DMS 273 treated with DMSO at 0.1 percent for 48 hours (cell line): Measurements from ENCODE around the gene EXOC6B.
A peak's percentile ranks its signal among the peaks of the same experiment; 100 is the strongest.

Source experiments
- DNase-seq: peaks from one replicate; lab custom pipeline; 2025; lab: John Stamatoyannopoulos, UW

The EXOC6B gene

DNA sequence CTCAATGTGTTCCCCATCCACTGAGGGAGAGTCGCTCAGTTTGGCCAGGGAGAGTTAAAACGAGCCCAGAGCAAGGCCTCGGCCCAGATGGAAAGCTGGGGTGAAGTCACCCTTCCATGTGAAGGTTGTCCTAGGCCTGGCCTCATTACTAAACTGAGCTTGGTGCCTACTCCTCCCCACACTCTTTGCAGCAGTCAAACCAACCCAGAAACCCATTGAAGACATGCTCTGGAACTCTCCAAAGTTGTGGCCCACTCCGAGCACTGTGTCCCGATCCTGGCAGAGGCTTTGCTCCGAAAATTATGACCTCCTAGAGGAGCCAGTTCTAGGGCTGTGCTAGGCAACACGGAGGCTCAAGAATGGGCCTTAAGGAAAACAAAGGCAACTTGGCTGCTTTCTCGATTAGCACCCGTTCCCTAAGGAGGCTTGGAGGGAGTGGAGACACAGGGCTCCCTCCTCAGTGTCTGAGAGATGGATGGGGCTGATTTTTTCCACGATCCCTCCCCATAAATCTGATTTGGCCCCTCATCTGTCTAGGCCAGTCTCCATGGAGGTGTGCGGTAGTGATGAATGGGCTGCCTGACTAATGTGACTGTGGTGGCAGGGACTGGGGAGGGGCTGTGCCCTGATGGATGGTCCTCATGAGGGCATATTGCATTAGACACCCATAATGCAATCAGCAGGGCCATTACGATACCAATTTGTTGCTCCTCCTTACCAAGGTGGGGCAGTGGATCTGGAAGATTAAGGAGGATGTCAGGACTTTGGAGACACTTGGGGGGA is 666.4 kb downstream of the EXOC6B start:
- DNase-seq: no peak

DNA sequence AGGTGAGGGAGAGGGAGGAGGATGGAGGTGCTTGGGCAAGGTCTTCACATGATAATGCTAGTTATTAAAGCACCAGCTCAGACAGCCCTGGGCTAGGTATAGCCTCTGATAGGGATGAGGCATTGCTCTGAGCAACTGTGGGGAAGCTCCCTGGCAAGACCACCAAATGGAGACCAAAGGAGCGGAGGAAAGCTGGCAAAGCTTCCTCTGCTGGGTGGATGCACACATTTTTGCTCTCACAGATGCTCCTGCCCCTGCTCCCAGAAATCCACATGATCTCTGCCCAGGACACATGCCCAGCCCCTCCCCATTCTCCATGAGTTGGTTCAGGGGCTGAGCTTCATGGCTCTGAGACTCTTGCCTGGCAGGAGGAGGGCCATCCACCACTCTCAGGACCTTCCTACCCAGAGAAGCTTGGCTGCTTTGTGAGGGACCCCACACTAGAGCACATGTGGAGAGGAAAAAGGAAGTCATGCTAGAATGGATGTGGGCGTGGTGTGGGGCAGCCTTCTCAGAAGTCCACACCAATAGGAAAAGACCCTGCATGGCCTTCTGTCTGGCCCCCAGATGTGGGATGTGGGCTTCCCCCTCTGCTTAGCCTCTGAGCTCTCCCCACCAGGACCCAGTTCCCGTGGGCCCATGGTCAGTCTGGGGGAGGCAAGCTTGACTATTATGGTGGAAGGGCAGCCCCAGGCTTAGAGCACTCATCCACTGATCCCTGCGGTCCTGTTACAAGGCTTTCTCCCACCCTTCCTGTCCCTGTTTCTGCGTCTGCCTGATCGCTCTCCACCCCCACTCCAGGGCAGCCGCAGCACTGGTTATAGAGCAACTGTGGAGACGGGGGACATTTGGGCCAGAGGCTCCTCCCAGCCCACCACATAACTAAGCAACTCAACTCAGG is 667.7 kb downstream of the EXOC6B start:
- no peak for DNase-seq

DNA sequence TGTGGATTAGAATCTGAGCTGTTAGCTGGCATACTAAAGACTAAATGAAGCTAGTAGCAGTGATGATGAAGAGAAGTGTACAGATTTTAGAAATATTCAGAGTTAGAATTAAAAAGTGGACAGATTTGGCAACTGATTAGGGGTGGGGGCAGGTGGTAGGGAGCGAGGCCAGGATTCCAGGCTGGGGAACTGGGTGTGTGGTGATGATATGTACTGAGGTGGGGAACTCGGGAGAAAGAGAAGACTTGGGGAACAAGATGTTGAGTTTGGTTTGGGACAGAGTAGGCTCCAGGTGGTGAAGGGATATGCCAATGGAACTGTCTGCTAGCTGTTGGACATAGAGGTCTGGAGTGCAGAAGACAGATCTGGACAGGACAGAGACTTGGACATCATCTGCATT is 669.0 kb downstream of the EXOC6B start:
- no peak for DNase-seq

DNA sequence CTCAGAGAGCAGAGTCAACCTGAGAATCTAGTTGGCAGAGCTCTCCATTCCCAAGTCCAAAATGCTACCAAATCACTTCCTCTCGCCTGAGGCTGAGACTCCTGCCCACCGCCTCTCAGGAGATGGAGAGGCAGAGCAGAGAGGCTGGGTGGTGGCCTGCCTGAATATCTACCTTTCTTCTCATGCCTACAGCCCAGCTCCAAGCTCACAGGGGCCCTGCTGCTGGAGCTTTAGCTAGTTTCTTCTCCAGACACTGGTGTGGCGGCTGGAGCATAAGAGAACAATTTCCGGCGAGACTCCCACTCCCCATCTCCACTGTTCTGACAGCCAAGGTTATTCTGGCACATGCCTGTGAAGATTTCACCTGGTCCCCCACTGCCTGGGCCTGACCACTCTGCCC is 670.1 kb downstream of the EXOC6B start:
- DNase-seq: no peak

DNA sequence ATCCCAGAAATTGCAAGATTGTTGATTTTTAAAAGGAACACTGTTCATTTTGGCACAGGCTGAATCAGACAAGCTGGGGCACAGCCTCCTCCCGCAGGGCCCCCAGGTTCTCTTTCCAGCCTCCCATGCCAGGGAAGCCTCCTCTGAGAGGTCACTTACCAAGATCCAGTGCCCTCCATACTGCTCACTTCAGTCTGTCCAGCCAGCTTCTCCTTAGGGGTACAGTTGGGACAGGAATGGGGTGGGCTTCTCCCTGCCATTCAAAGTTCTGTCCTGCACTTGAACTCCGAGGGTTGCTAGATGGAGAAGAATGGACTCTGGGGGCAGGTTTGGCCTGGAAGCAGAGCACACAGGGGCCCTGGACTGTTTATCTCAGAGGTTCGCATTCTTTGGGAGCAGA is 670.7 kb downstream of the EXOC6B start:
- no peak for DNase-seq

DNA sequence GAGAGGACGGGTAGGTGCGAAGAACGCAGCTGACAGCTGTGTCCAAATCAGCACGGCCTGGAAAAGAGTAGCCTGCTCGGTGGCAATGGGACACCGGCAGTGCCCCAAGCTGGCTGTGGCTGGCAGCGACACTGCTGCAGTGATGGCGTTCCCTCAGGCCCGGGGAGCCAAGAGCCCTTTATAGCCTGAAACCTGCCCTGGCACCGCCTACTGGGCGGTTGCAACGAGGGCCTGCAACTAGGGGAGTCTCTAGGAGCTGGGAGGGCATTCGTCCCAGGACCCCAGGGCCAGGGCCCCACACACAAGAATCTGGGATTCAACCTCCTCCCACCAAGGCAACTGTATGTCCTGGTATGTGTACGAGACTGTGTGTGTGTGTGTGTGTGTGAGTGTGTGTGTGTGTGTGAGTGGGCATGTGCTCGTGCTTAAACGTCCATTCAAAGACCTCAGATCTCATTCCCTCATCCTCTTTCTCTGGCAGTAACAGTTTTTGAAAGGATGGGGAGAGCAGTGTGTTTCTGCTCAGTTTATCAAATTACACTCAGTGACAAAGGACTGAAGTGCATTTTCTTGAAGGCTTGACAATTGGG is 671.4 kb downstream of the EXOC6B start:
- no peak for DNase-seq

DNA sequence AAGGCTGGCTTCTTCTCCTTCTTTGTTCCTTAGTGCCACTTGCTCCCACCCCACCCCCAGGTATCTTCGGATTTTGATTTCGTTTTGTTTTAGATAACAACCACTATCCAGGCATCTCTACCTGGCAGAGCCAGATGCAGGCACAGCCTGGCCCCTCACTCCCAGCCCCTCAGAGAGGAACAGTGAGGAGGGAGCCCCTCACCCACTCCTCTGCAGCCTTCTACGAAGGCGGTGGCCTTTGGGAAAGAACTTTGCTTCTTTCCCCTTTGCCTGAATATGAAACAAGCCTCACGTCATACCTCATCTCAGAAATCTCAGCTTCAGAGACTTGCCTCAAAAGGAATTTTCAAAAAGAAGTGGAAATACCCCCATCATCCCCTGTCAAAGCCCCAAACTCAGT is 671.9 kb downstream of the EXOC6B start:
- DNase-seq: no peak

DNA sequence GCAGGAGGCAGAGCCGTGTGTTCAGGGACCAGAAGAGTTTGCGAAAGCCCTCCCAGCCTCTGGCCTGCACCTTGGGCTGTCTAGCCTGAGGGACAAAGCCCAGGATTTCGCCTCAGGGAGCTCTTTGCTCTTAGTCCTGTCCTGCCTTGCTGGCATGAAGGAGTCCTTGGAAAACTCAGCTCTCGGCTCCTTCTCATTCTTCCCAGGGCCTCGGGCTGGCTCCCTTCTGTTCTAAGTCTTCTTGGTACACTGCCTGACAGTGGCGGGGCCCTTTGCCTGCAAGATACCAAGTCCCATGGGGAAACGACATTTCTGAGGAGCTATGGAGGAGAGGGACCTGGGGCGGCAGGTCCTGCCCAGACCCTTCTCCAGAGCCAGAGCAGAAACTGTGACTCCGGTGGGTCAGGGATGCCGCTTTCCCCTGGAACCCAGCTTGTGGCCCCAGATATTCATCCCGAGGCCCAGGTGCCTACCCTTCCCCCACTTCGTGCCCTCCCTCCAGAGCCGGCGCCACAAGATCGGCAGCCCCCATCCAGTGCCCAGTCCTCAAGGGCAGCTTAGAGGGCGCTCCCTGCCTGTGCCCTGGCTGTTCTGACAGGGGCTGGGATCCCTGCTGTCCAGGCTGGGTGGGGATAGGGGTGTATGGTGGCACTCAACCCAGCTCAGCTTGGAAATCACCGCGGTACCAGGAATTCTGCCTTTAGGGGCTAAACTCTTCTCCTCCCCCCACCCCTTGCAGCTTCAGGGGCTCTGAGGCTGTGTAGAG is 672.6 kb downstream of the EXOC6B start:
- no peak for DNase-seq

DNA sequence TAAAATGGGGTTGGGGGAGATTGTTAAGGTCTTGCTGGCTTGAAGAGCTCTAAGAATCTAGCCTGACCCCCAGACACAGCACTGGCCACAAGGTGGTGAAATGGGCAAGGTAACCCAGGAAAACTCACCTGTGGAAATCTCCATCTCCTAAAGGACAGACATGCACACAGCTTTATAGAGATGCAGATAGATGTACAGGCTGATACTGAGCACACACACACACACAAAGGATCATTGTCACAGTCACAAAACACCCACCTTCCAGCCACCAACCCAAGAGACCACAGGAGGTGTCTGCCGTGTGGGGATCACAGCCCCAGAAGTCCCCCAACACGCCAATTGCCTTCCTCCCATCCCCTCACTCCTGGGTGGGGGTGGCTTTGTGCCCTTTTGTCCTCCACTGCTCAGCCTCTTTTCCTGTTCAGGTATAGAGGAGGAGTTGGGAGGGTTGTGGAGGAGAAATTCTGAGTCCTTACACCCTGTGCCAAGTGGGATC is 674.9 kb downstream of the EXOC6B start:
- DNase-seq: no peak

DNA sequence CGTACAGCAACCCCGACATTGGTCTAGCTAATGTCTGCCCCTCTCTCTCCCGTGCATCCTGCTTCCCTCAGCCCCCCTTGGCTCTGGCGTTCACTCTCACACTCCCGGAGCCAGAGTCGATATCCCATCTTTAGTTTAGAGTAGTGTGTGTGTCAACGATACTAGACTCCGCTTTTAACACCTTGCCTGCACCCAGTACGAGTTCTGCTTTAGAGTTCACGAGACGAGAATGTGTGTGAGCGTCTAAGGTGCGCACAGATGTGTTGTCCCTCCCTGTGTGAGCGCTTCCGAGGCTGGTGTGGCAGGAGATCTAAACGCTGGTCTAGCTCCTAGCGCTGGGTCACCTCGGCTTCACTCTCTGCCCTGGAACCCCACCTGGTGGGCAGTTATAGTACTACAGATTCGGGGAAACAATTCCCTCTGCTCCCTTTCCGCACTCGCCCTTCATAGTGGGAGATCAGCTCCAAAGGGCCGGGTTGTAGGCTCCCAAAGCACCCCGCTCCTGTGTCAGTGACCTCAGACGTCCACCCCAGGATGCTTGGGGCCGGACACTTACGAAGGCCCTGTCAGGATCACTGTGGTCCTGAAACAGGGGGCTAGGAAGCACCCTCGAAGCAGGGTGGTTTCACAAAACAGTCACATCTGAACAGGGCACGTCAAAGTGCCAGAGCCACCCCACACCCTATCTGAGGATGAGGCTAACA is 675.5 kb downstream of the EXOC6B start:
- DNase-seq: peak; percentile 50

DNA sequence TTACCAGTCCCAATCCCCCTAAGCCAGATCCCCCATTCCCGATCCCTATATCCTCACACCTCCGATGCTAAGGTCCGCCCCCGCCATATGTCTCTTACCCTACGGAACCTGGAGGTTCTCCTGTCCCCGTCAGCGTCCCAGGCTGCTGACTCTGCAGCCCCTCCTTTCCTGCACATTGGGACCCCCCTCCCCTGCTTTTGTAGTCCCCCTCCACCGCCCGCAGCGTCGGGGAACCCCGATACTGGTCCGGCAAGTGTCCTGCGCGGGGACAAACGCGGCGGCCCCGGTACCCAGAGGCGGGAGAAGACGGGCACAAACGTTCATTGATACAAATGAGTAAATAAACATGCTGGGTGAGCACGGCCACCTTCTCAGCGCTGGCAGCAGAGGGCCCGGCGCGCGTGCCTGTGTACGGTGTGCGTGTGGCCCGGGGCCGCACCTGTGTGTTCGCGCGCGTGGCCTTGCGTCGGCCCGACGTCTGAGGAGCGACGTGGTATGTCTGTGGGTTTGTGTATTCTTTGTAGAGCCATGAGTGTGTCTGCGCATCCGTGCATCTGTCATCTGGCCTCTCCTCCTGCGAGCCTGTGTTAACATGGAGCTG is 676.2 kb downstream of the EXOC6B start:
- peak; percentile 20 for DNase-seq

DNA sequence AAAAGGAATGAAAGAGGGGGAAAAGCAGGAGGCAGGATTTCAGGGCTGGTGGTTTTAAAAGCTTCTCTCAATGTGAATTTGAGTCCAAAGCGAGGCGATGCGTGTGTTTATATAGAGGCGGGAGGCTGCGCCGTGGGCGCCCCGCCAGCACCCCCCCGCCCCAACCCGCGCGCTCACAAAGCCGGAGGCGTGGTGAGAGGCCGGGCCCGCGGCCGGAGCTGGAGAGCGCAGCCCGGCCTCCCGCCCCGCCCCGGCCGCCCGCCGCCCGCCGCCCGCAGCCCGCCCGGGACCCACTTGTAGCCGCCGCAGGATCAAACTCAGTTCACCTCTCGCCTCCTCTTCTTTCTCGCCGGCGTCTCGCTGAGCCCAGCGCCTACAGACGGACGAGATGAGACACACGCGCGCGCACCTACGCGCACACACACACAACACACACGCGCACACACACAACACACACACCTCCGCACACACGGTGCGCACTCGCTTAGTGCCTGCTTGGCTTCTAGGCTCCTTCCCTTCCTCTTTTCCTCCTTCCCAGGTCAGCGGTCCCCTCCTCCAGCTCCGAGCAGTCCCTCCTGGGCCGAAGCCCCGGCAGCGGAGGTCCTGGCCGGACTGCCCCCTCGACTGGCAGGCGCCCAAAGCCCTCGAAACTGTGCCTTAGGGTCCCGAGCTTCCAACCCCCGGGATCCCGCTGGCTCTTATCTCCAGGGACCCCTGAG is 676.8 kb downstream of the EXOC6B start:
- no peak for DNase-seq

DNA sequence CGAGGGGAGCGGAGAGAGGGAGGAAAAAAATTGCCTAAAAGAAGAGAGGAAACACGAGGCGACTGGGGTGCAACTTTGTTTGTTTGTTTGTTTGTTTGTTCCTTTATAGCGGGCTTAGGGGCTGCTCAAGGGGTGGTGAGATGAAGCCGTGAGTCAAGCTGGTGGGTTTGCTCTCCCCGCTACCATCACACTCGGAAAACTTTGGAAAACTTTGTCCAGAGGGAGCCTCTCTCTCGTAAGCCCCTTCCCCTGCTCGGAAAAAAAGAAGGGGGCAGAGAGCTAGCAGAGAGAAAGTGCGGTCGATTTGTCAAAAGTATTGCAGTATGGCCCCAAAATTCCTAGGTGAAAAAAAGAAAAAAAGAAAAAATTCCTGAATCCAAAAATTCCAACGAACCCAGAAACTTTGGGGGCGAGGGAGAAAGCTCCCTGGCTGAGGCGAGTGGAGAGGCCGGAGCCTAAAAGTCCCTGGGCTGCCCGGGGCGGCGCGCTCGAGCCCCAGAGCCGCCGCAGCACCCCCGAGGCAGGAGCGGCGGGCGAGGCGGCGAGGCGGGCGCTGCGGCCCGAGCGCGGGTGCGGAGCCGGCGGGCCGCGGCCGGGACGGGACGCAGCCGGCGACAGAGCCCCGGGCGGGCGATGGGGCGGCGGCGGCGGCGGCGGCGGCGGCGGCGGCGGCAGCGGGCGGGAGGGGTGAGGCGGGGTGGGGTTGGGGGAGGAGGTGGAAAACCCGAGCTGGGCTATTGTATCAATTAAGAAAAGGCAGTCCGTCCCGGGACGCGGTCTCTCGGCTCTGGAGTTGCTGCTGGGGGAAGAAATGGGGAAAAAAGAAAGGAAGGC is 677.6 kb downstream of the EXOC6B start:
- DNase-seq: peak; percentile 14

DNA sequence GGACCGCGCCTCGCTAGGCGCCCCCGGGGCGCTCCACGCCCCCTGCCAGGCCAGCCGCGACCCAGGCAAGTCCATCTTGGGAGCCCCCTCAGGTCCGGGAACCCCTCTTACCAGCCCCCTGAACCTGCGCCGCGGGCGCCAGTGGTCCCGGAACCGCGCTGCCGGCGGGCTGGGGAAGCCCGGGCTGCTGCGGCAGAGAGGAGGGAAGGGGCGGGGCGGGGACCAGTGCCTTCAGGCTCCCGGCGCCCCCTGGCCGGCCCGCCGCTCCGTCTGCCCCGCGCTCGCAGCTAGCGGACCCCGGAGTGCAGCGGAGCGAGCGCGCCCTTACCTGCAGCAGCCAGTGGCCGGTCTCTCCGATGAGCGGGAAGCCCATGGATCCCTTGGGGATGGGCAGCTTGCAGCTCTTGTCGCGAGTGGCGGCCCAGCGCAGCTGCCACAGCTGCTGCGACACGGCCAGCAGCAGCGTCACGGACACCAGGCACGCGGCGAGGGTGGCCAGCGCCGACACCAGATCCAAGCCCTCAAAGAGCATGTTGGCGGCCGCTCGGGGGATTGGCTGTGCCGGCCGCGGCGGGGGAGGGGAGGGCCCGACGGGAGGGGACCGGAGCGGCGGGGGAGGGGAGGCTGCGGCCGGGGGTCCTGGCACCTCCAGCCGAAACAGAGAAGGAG is 678.4 kb downstream of the EXOC6B start, which contains the start of gene CYP26B1:
CYP26B1 (minus strand) TSS at position 560 of the 669 bp plus-strand sequence; CDS start at position 532, 28 bp downstream.
- no peak for DNase-seq

DNA sequence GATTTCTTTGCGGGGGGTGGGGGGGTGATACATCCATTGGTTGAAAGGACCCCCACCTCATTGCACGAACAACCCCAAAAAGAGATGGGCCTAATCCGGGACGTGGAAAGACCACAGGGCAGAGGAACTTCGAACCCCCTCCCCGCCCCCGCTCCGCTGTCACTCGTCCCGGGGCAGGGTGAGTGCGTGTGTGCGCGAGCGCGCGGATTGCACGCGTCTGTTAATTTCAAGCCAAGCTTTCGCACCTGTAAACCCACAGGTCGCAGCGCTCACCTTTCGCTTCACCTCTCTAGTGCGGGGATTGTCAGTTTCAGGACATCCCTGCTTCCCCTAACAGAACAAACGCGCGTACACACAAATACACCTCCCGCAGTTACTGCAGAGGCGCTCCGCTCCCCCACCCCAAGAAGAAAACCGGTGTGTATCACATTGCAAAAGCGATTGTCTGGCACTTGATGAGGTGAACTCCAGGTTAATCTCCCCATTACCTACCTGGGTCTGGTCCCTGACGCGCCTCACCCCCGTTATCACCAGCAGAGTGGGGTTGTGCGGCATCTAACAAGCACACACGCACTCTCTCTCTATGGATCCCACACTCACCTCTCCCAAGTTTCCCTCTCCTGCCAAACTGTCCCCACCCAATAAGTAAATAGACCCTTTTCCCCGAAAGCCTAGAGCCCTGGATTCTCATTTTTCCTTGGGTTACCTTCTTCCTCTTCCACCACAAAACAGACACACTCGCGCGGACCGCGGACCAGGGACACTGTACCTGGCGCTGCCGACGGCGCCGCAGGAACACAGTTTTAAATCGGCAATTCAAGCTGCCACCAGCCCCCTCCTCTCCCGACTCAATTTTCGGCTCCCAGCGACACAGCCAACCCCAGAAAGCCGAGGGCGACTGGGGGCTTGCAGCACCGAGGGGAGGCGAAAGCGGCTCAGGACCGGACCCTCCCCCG is 679.2 kb downstream of the EXOC6B start:
- no peak for DNase-seq

DNA sequence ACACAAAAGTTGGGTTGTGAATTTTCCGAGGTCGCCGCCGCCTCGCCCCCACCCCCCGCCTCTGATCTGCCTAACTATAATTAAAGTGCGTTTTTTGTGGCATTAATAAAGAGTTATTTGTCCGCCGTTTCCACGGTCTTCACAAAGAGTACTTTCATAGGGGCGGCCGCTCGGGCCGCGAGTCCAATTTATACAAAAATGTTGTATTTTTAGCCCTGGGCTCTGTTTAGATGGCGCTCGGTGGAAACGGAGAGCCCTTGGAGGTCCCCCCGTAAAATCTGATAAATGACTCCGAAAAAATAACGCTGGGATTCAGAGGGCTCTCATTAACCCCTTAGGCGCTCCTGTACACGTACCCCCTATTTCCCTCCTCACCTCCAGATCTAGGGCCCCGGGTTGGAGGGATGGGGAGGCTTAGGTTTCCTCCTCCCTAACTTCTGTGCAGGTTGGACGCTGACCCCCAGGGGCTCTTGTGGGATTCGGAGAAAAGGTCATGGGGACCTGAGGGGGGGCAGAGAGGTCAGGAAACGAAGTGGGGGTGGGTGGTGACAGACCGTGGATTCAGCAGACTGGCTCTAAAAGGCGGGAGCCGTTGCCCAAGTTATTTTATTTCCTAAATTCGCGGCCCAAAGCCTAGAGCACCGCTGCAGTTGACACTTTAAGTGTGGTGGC is 680.0 kb downstream of the EXOC6B start:
- DNase-seq: no peak

DNA sequence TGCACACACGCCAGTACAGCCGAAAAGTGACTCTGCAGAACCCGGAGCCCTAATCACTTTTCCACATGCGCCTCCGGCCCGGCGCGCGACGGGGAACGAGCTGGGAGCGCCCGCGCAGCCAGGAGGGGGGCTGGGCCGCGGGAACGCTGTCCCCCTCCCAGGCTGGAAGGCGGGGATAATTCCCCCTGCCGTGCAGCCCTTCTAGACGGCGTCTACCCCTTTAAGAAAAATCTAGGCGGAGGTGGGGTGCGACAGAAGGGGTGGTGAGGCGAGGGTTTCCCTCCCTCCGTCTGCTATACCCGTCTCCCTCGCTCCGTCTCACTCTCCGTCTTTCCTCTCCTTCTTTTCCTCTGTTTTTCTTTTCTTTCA is 680.6 kb downstream of the EXOC6B start:
- peak; percentile 16 for DNase-seq
